IgD-negative memory B cell (primary cell): ENCODE data around the gene ACBD4. TPM values are rescaled to one million over a fixed set of nuclear protein-coding genes. Genes with fewer than 3 reads are reported as not detected.

Experiments
- H3K27ac Mint-ChIP-seq, 3 donors: one replicate each; pipeline ENCODE4 v1.8.0; 2020 to 2022; ENCODE audit warnings: mild to moderate bottlenecking in 3 of 3, mixed read lengths in 3 of 3, moderate library complexity in 1 of 3
- H3K27me3 Mint-ChIP-seq: one replicate; pipeline ENCODE4 v1.8.0; 2021; ENCODE audit warnings: mixed read lengths
- H3K36me3 Mint-ChIP-seq: one replicate; pipeline ENCODE4 v1.8.0; 2020; ENCODE audit warnings: mild to moderate bottlenecking, mixed read lengths
- H3K4me1 Mint-ChIP-seq, 3 donors: one replicate each; pipeline ENCODE4 v1.8.0; 2020 to 2022; ENCODE audit warnings: mixed read lengths in 3 of 3, mild to moderate bottlenecking in 1 of 3
- H3K4me3 Mint-ChIP-seq, 4 donors: one replicate each; pipeline ENCODE4 v1.8.0; 2020 to 2022; ENCODE audit warnings: mild to moderate bottlenecking in 4 of 4, mixed read lengths in 4 of 4, moderate library complexity in 3 of 4
- H3K9me3 Mint-ChIP-seq, 3 donors: one replicate each; pipeline ENCODE4 v1.8.0; 2020 to 2021; ENCODE audit warnings: mixed read lengths in 3 of 3, mild to moderate bottlenecking in 1 of 3
- polyA plus RNA-seq: library from polyadenylated mRNA; unstranded; fragments of 300-500 nt; fragmentation: Illumina TruSeq; gene quantifications from one replicate; pipeline ENCODE4 v1.2.3, GENCODE V29; 2021

Gene ACBD4
- polyA plus RNA-seq, 1 donor from 2014 or later = 17.6 TPM

DNA sequence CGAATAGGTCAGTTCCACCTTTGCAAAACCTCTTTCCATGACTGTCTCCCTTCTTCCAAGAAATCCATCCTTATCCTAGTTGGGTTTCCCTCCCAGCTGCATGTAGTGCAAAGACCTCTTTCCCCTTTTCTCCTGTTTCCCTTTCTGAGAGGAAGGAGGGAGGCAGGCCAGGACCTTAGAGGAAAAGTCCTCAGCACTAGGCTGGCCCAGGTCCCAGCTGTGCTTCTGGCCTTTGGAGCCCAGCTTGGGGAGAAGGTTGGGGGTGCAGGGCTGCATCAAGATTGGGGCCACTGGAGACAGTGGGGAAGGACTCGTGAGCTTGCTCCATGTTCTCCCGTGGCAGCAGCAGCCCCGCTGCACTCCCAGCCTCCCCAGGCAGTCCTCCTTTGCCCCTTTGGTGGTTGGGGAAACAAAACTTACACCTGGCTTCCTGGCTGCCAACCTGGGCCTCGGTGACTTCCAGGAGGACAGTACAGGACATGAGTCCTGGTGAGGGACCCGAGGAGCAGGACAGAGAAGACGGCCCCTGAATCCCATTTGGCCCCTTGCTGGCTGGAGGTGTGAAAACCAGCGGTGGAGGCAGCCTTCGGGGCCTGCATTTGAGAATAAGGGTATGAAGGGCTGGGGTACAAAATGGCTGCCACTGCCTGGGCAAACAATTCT, 26.7 kb downstream of the ACBD4 start:
- Mint-ChIP-seq H3K27ac (peak overlapping the region in 2 of 3 donors; percentile 89 to 99), H3K4me3 (peak overlapping the region; percentile 85 to 98 (median 94)), H3K9me3 (no peaks in the 10 kb centered on the region), H3K27me3 (no peaks in the 10 kb centered on the region), H3K4me1 (peaks cover 23 to 34% (median 25%) of the 10 kb centered on the region in 3 donors), H3K36me3 (peaks cover 3% of the 10 kb centered on the region)

DNA sequence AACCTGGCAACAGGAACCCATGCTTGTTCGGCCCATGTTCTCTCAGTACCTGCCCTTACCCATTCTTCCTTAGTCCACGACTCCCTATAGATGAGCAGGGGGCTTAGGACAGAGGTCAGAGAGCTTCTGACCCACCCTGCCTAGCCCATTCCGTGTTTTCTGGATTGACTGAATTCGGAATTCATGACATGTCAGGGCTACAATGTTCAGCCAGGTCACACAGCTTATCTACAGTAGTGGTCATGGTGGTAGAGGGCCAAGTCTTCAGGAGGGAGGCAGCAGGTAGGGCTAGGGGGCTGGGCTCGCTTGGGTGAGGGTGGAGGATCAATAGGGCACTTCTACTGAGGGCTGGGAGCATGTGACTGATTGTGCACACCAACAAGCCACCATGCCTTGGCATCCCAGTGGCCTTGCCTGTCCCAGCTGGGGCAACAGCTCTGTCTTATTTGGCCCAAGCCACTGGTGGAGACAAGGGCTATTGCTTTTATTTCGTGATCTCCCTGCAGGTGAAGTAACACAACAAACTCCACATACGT, 29.3 kb downstream of the ACBD4 start:
- no peak overlapping the region for H3K4me3 Mint-ChIP-seq
- peaks cover 11 to 17% (median 12%) of the 10 kb centered on the region in 3 donors for H3K4me1 Mint-ChIP-seq
- H3K27me3 Mint-ChIP-seq = no peaks in the 10 kb centered on the region
- H3K9me3 Mint-ChIP-seq = no peaks in the 10 kb centered on the region
- peaks cover 3% of the 10 kb centered on the region for H3K36me3 Mint-ChIP-seq
- H3K27ac Mint-ChIP-seq = no peak overlapping the region

DNA sequence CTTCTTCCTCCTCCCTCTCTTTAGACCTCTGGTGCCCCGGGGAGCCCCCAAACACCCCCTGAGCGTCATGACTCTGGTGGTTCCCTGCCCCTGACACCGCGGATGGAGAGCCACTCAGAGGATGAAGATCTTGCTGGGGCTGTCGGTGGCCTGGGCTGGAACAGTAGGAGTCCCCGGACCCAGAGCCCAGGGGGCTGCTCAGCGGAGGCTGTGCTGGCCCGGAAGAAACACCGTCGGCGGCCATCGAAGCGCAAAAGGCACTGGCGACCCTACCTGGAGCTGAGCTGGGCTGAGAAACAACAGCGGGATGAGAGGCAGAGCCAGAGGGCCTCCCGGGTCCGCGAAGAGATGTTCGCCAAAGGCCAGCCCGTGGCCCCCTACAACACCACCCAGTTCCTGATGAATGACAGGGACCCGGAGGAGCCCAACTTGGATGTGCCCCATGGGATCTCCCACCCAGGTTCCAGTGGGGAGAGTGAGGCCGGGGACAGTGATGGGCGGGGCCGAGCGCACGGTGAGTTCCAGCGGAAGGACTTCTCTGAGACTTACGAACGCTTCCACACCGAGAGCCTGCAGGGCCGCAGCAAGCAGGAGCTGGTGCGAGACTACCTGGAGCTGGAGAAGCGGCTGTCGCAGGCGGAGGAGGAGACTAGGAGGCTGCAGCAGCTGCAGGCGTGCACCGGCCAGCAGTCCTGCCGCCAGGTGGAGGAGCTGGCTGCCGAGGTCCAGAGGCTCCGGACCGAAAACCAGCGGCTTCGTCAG, 33.7 kb downstream of the ACBD4 start:
- no peaks in the 10 kb centered on the region for H3K27me3 Mint-ChIP-seq
- H3K9me3 Mint-ChIP-seq = no peaks in the 10 kb centered on the region
- peaks cover 4 to 8% (median 6%) of the 10 kb centered on the region in 3 donors for H3K4me1 Mint-ChIP-seq
- peaks cover 3% of the 10 kb centered on the region for H3K36me3 Mint-ChIP-seq
- H3K27ac Mint-ChIP-seq = no peak overlapping the region
- H3K4me3 Mint-ChIP-seq = no peak overlapping the region

- Mint-ChIP-seq H3K27ac (peak overlapping the region in 2 of 3 donors; percentile 2 to 84), H3K36me3 (peaks cover 3% of the 10 kb centered on the region), H3K9me3 (no peaks in the 10 kb centered on the region), H3K4me3 (no peak overlapping the region), H3K27me3 (no peaks in the 10 kb centered on the region), H3K4me1 (peaks cover 4 to 6% (median 5%) of the 10 kb centered on the region in 3 donors)
Observed at GRCh38 chr17:45170280-45170930, 34.9 kb downstream of the ACBD4 start.

GRCh38 chr17:45170931-45171337, 35.4 kb downstream of the ACBD4 start:
- H3K36me3 Mint-ChIP-seq = peaks cover 3% of the 10 kb centered on the region
- peaks cover 4 to 6% (median 5%) of the 10 kb centered on the region in 3 donors for H3K4me1 Mint-ChIP-seq
- no peaks in the 10 kb centered on the region for H3K27me3 Mint-ChIP-seq
- H3K27ac Mint-ChIP-seq = peak overlapping the region in 1 of 3 donors; percentile 84
- no peaks in the 10 kb centered on the region for H3K9me3 Mint-ChIP-seq
- no peak overlapping the region for H3K4me3 Mint-ChIP-seq

GRCh38 chr17:45171338-45172231, 36.1 kb downstream of the ACBD4 start:
- H3K27ac Mint-ChIP-seq = peak overlapping the region in 1 of 3 donors; percentile 46
- H3K36me3 Mint-ChIP-seq = no peaks in the 10 kb centered on the region
- peaks cover 4 to 6% (median 5%) of the 10 kb centered on the region in 3 donors for H3K4me1 Mint-ChIP-seq
- no peaks in the 10 kb centered on the region for H3K27me3 Mint-ChIP-seq
- H3K4me3 Mint-ChIP-seq = peak overlapping the region in 2 of 4 donors; percentile 39 to 65
- H3K9me3 Mint-ChIP-seq = no peaks in the 10 kb centered on the region

- no peaks in the 10 kb centered on the region for H3K27me3 Mint-ChIP-seq
- no peaks in the 10 kb centered on the region for H3K36me3 Mint-ChIP-seq
- H3K27ac Mint-ChIP-seq = no peak overlapping the region
- no peaks in the 10 kb centered on the region for H3K9me3 Mint-ChIP-seq
- H3K4me1 Mint-ChIP-seq = peaks cover 4 to 6% (median 5%) of the 10 kb centered on the region in 3 donors
- H3K4me3 Mint-ChIP-seq = peak overlapping the region in 1 of 4 donors; percentile 3
Observed at GRCh38 chr17:45172232-45172540, 36.7 kb downstream of the ACBD4 start.

GRCh38 chr17:45172541-45173286, 37.2 kb downstream of the ACBD4 start:
- Mint-ChIP-seq H3K36me3 (no peaks in the 10 kb centered on the region), H3K27ac (peak overlapping the region; percentile 63 to 89 (median 79)), H3K9me3 (no peaks in the 10 kb centered on the region), H3K4me3 (peak overlapping the region; percentile 74 to 90 (median 75)), H3K4me1 (peaks cover 4 to 6% (median 5%) of the 10 kb centered on the region in 3 donors), H3K27me3 (no peaks in the 10 kb centered on the region)

GRCh38 chr17:45175759-45176115, 40.2 kb downstream of the ACBD4 start:
- Mint-ChIP-seq H3K36me3 (no peaks in the 10 kb centered on the region), H3K4me3 (peak overlapping the region in 1 of 4 donors; percentile 21), H3K4me1 (peaks cover 4 to 6% (median 5%) of the 10 kb centered on the region in 3 donors), H3K27me3 (no peaks in the 10 kb centered on the region), H3K9me3 (no peaks in the 10 kb centered on the region), H3K27ac (no peak overlapping the region)

DNA sequence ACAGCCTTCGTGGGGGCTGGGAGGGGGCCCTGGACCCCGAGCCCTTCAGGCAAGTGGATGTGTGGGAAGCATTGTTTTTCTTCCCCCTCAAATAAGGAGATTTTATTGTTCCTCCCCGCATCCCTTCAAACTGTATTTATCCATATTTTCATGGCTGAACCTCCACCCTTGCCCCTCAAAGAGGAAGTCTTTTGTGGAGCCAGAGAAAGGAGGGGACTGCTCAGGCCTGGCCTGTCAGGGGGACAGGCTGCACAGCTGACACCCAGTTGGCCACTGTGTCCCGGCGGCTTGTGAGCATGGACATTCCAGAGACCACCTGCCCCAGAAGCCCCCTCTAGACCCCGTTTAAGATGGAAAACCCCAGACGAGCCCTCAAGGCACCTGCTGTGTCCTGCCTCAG, 42.1 kb downstream of the ACBD4 start:
- Mint-ChIP-seq H3K4me3 (no peak overlapping the region), H3K4me1 (peaks cover 4 to 6% (median 5%) of the 10 kb centered on the region in 3 donors), H3K27me3 (peaks cover 2% of the 10 kb centered on the region), H3K36me3 (no peaks in the 10 kb centered on the region), H3K27ac (no peak overlapping the region), H3K9me3 (no peaks in the 10 kb centered on the region)

DNA sequence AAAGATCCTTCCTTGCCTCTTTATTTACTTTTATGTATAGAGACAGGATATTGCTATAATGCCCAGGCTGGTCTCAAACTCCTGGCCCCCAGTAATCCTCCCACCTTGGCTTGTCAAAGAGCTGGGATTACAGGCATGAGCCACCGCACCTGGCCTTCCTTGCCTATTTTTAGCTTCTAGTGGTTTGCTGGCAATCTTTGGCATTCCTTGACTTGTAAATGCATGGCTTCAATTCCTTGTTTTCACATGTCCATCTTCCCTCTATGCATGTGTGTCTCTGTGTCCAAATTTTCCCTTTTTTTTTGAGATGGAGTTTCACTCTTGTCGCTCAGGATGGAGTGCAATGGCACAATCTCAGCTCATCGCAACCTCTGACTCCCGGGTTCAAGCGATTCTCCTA, 48.7 kb downstream of the ACBD4 start:
- no peak overlapping the region for H3K4me3 Mint-ChIP-seq
- H3K4me1 Mint-ChIP-seq = no peaks in the 10 kb centered on the region
- H3K9me3 Mint-ChIP-seq = no peaks in the 10 kb centered on the region
- H3K27ac Mint-ChIP-seq = no peak overlapping the region
- H3K36me3 Mint-ChIP-seq = peaks cover 3% of the 10 kb centered on the region
- H3K27me3 Mint-ChIP-seq = peaks cover 5% of the 10 kb centered on the region

DNA sequence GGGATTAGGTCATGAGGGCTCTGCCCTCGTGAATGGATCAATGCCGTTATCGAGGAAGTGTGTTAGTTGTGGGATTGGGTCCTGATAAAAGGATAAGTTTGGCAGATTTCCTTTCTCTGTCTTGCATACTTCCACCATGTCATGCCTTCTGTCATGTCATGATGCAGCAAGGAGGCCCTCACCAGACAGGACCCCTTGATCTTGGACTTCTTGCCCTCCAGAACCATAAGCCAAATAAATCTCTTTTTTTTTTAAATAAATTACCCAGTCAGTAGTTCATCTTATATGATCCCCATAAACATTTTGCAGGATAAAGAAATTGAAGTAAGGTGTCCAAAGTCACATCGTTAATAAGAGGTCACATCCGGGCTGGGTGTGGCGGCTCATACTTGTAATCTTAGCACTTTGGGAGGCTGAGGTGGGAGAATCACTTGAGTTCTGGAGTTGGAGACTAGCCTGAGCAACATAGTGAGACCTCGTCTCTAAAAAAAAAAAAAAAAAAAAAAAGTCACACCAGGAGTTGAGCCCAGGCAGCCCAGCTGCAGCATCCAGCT, 51.4 kb downstream of the ACBD4 start:
- H3K9me3 Mint-ChIP-seq = no peaks in the 10 kb centered on the region
- no peaks in the 10 kb centered on the region for H3K4me1 Mint-ChIP-seq
- H3K27ac Mint-ChIP-seq = no peak overlapping the region
- no peak overlapping the region for H3K4me3 Mint-ChIP-seq
- peaks cover 3% of the 10 kb centered on the region for H3K27me3 Mint-ChIP-seq
- peaks cover 3% of the 10 kb centered on the region for H3K36me3 Mint-ChIP-seq

DNA sequence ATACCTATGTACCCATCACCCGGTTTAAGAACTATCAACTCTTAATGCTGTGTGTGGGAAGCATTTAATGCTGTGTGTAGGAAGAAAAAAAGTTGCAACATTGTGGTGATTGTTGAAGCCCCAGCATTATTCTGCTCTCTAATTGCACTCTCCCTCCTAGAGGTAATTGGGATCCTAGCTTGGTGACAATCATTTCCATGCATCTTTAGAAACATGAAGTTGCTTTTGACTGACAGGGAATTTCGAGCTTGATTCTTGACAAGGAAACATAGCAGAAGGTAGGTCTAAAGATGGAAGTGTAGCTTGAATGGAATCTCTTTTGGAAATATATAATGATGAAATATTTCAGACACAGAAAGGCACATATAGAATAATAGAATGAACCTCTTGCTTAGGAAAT, 53.5 kb downstream of the ACBD4 start:
- H3K9me3 Mint-ChIP-seq = no peaks in the 10 kb centered on the region
- H3K27me3 Mint-ChIP-seq = no peaks in the 10 kb centered on the region
- no peaks in the 10 kb centered on the region for H3K4me1 Mint-ChIP-seq
- H3K36me3 Mint-ChIP-seq = peaks cover 3% of the 10 kb centered on the region
- H3K4me3 Mint-ChIP-seq = no peak overlapping the region
- H3K27ac Mint-ChIP-seq = no peak overlapping the region
